ENCODE data around the gene KDM2A.

DNA sequence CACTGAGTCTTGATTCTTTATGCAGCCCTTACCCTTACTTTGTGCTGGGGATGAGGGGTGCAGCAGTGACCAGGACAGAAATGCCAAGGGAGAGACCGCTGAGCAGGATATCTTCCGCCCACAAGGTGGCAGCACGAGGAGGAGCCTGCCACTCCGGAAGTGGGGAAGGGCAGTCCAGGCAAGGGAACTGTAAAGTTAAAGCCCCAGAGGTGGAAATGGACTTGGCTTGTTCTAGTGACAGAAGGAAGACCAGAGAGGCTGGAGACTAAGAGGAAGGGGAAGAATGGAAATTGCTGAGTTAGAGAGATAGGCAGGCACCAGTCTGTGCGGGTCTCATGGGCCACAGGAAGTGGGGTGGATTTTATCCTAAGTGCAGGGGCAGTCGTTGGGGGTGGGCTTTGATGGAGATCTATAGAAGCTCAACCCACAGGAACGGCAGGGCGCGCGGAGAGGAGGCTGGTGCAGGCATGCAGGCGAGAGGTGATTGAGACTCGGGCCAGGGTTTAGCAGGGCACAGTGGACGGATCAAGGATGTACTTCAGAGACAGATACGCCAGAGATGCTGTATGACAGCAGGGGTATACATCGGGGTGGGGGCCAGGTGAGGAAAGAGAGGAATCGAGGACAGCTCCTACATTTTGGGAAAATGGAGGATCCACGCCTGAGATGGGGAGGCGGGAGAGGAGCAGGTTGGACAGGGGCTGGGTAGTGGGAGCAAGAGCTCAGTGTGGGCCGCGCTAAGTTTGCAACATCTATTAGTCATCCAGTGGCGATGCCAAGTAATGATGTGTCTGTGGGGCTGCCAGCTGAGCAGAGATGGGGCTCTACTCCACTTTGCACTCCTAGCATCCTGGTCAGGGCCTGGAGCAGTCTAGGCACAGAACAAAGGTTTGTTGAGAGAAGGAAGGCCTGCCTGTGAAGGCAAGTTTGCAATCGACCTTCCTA lies 143.9 kb downstream of the KDM2A start:
- TF ChIP-seq POLR2A (IDR thresholded peaks at IDR 0.05; ENCODE audit: low read depth, low read length), result no peak; the same call in 1 of the 2 replicates
- no peak for TF ChIP-seq TAF1 (IDR thresholded peaks at IDR 0.05; ENCODE audit: borderline replicate concordance, low read depth, low read length)
- no peak for TF ChIP-seq POLR2AphosphoS5 (IDR thresholded peaks at IDR 0.05; ENCODE audit: low read depth, low read length)
